CD4-positive, alpha-beta T cell (primary cell): ENCODE data around the gene TMPRSS3. TPM values are rescaled to one million over a fixed set of nuclear protein-coding genes. Genes with fewer than 3 reads are reported as not detected.

Source experiments
- ATAC-seq: fragments of 200-7000 bp; cut with Tn5 transposase; one replicate; pipeline ENCODE4 v1.10.0; 2022; ENCODE audit warnings: mild to moderate bottlenecking; ENCODE audit not compliant: poor library complexity
- CTCF ChIA-PET: fragments of 350-600 bp; sonication (Branson Sonifier 250); formaldehyde crosslinking; loops from one replicate; lab custom pipeline; 2021; ENCODE audit warnings: antibody characterized with exemption, inconsistent platforms; lab: Charles Lee
- POLR2A ChIA-PET: fragments of 350-600 bp; sonication (Branson Sonifier 250); formaldehyde crosslinking; loops from one replicate; lab custom pipeline; 2021; ENCODE audit warnings: antibody characterized with exemption, inconsistent platforms; lab: Charles Lee
- DNase-seq, 14 experiments: peaks; one replicate each; pipeline ENCODE4 v3.0.0-alpha.2; 2013 to 2020; ENCODE audit warnings: mixed read lengths in 2 of 14
- H3K27ac ChIP-seq, 2 donors: one replicate each; pipeline versions ENCODE4 v1.5.1 to v1.7.0; 2013; ENCODE audit warnings: low read length in 2 of 2, low read depth in 1 of 2, mild to moderate bottlenecking in 1 of 2
- H3K27me3 ChIP-seq, 2 experiments: 1 replicate in 1 of 2; 2 replicates in 1 of 2; pipeline versions ENCODE4 v1.6.1 to v1.7.0; 2013; ENCODE audit warnings: low read length in 2 of 2, control low read depth in 1 of 2, mild to moderate bottlenecking in 1 of 2, moderate library complexity in 1 of 2; ENCODE audit not compliant: insufficient read depth in 2 of 2, control insufficient read depth in 1 of 2
- H3K36me3 ChIP-seq: one replicate; pipeline ENCODE4 v1.6.1; 2013; ENCODE audit warnings: low read length, control low read depth; ENCODE audit not compliant: insufficient read depth
- H3K4me1 ChIP-seq: one replicate; pipeline ENCODE4 v1.6.1; 2013; ENCODE audit warnings: low read length, control low read depth; ENCODE audit not compliant: insufficient read depth
- H3K4me3 ChIP-seq: one replicate; pipeline ENCODE4 v1.5.1; 2013; ENCODE audit warnings: mild to moderate bottlenecking, low read length, moderate library complexity
- H3K9me3 ChIP-seq, 2 experiments: 1 replicate in 1 of 2; 2 replicates in 1 of 2; pipeline versions ENCODE4 v1.6.1 to v1.7.0; 2013; ENCODE audit warnings: low read length in 2 of 2, mild to moderate bottlenecking in 2 of 2, control low read depth in 1 of 2, moderate library complexity in 1 of 2; ENCODE audit not compliant: control insufficient read depth in 1 of 2, insufficient read depth in 1 of 2
- H3K27ac Mint-ChIP-seq: one replicate; pipeline ENCODE4 v1.8.0; 2020; ENCODE audit warnings: mixed read lengths
- H3K27me3 Mint-ChIP-seq: one replicate; pipeline ENCODE4 v1.8.0; 2021; ENCODE audit warnings: mixed read lengths
- H3K36me3 Mint-ChIP-seq: one replicate; pipeline ENCODE4 v1.8.0; 2021; ENCODE audit warnings: low read depth, mixed read lengths
- H3K4me1 Mint-ChIP-seq: one replicate; pipeline ENCODE4 v1.8.0; 2021; ENCODE audit warnings: low read depth, mixed read lengths
- H3K4me3 Mint-ChIP-seq: one replicate; pipeline ENCODE4 v1.8.0; 2020; ENCODE audit warnings: mild to moderate bottlenecking, mixed read lengths
- H3K9me3 Mint-ChIP-seq: one replicate; pipeline ENCODE4 v1.8.0; 2020; ENCODE audit warnings: mixed read lengths
- CTCF ChIP-seq: fragments of 200-600 bp; IDR thresholded peaks from one replicate; pipeline ENCODE4 v1.8.0; 2022; ENCODE audit warnings: antibody characterized with exemption, mild to moderate bottlenecking
- intact Hi-C, 2 experiments: fragments of 100-400 bp; cut with DNase I in 1 of 2; cut with micrococcal nuclease in 1 of 2; formaldehyde crosslinking; loops; one replicate each; pipeline versions ENCODE4 v1.15.1 to v1.9.0; 2023 to 2025; cut with DNase I, micrococcal nuclease
- total RNA-seq, 174 experiments: library from RNA in 2 of 174; stranded (reverse) in 2 of 174; gene quantifications; one replicate each; pipeline ENCODE4 v1.2.3 and lab custom pipeline; 2021 to 2026

TMPRSS3 gene
- total RNA-seq, 2 experiments from 2014 or later, result 1.5 TPM

GRCh38 chr21:42414066-42414465, 18.2 kb upstream of the TMPRSS3 start:
- Histone ChIP-seq H3K4me3 (no peak overlapping the region), H3K27ac (peak overlapping the region; percentile 90 to 95), H3K27me3 (no peaks in the 10 kb centered on the region), H3K4me1 (peaks cover 82% of the 10 kb centered on the region), H3K36me3 (peaks cover 96% of the 10 kb centered on the region), H3K9me3 (no peaks in the 10 kb centered on the region)
- no peak for TF ChIP-seq CTCF
- H3K4me3 Mint-ChIP-seq, result peak overlapping the region; percentile 82
- H3K27me3 Mint-ChIP-seq, result no peaks in the 10 kb centered on the region
- H3K9me3 Mint-ChIP-seq, result no peaks in the 10 kb centered on the region
- intact Hi-C loops, result loop anchor here in 1 of 2 experiments (10.0 kb wide), 1 partner anchor 179 kb away; no protein-coding TSS in a partner anchor
- ChIA-PET CTCF (interaction anchor here (1.5 kb wide), 1 partner anchor 10 kb away, joined by 4 read pairs; the partner anchor contains the start of gene UBASH3A), POLR2A (interaction anchor here (1.3 to 1.8 kb wide), 3 partner anchors 10 to 21 kb away, joined by 6 to 20 read pairs (median 9); partner anchors contain the start of gene UBASH3A)
- no peak for DNase-seq
- H3K4me1 Mint-ChIP-seq, result peaks cover 64% of the 10 kb centered on the region
- H3K27ac Mint-ChIP-seq, result no peak overlapping the region
- H3K36me3 Mint-ChIP-seq, result no peaks in the 10 kb centered on the region
- no peak for ATAC-seq

- DNase-seq (peak in 1 of 14 experiments; percentile 45), ATAC-seq (no peak)
- ChIA-PET POLR2A (interaction anchor here (1.3 to 1.8 kb wide), 4 partner anchors 9 to 20 kb away, joined by 4 to 20 read pairs (median 8); partner anchors contain the start of gene UBASH3A), CTCF (interaction anchor here (1.5 kb wide), 1 partner anchor 9 kb away, joined by 4 read pairs; the partner anchor contains the start of gene UBASH3A)
- Mint-ChIP-seq H3K27me3 (no peaks in the 10 kb centered on the region), H3K36me3 (peaks cover under 1% of the 10 kb centered on the region), H3K4me1 (peaks cover 61% of the 10 kb centered on the region), H3K9me3 (no peaks in the 10 kb centered on the region), H3K4me3 (peak overlapping the region; percentile 39), H3K27ac (no peak overlapping the region)
- H3K27me3 ChIP-seq, result no peaks in the 10 kb centered on the region
- H3K4me3 ChIP-seq, result no peak overlapping the region
- no peaks in the 10 kb centered on the region for H3K9me3 ChIP-seq
- TF ChIP-seq CTCF, result no peak
- H3K4me1 ChIP-seq, result peaks cover 84% of the 10 kb centered on the region
- intact Hi-C loops, result loop anchor here in 1 of 2 experiments (10.0 kb wide), 1 partner anchor 179 kb away; no protein-coding TSS in a partner anchor
- H3K36me3 ChIP-seq, result peaks cover 93% of the 10 kb centered on the region
- H3K27ac ChIP-seq, result peak overlapping the region; percentile 90 to 95
Observed at GRCh38 chr21:42413500-42413899, 17.6 kb upstream of the TMPRSS3 start.

GRCh38 chr21:42413093-42413492, 17.2 kb upstream of the TMPRSS3 start:
- Histone ChIP-seq H3K4me3 (no peak overlapping the region), H3K27ac (peak overlapping the region; percentile 90 to 95), H3K36me3 (peaks cover 93% of the 10 kb centered on the region), H3K4me1 (peaks cover 86% of the 10 kb centered on the region), H3K27me3 (no peaks in the 10 kb centered on the region), H3K9me3 (no peaks in the 10 kb centered on the region)
- no peaks in the 10 kb centered on the region for H3K9me3 Mint-ChIP-seq
- no peak for DNase-seq
- CTCF ChIA-PET, result interaction anchor here (1.5 kb wide), 1 partner anchor 9 kb away, joined by 4 read pairs; the partner anchor contains the start of gene UBASH3A
- peaks cover 63% of the 10 kb centered on the region for H3K4me1 Mint-ChIP-seq
- POLR2A ChIA-PET, result interaction anchor here (1.5 to 1.8 kb wide), 3 partner anchors 9 to 15 kb away, joined by 4 to 20 read pairs (median 9); partner anchors contain the start of gene UBASH3A
- H3K36me3 Mint-ChIP-seq, result peaks cover 4% of the 10 kb centered on the region
- H3K4me3 Mint-ChIP-seq, result peak overlapping the region; percentile 39
- no peak overlapping the region for H3K27ac Mint-ChIP-seq
- ATAC-seq, result no peak
- TF ChIP-seq CTCF, result no peak
- intact Hi-C loops, result loop anchor here in 1 of 2 experiments (10.0 kb wide), 1 partner anchor 178 kb away; no protein-coding TSS in a partner anchor
- H3K27me3 Mint-ChIP-seq, result no peaks in the 10 kb centered on the region
